HL-60 (cell line): Measurements from ENCODE around the gene CHCHD1.

Source experiments
- POLR2AphosphoS5 ChIP-seq: IDR thresholded peaks from 2 replicates; pipeline ENCODE4 v1.6.1; 2012; ENCODE audit warnings: low read depth
- REST ChIP-seq: IDR thresholded peaks from 2 replicates; pipeline ENCODE4 v1.6.1; 2012; ENCODE audit warnings: low read depth; ENCODE audit not compliant: insufficient replicate concordance

- TF ChIP-seq POLR2AphosphoS5: no peak
- TF ChIP-seq REST: no peak
These were observed 35.3 kb downstream of the CHCHD1 start for GRCh38 chr10:73816917-73817729.
